Spleen (tissue), 11 donors: ENCODE results near the gene GCLM. TPM values are rescaled to one million over a fixed set of nuclear protein-coding genes. Genes with fewer than 3 reads are reported as not detected.
A peak's percentile ranks its signal among the peaks of the same experiment; 100 is the strongest.
"Not testable (repeated sequence)": the region's sequence is repeated elsewhere in the genome, so short reads cannot be mapped to it uniquely, and the experiment has no call there.

ENCODE experiments used
- DNase-seq: peaks from one replicate; pipeline ENCODE4 v3.0.0-alpha.2; 2020
- H3K27ac ChIP-seq, 8 donors: fragments of 200-600 bp; sonication (generic) in 7 of 8; 1 replicate in 4 of 8; 2 replicates in 4 of 8; pipeline versions ENCODE4 v1.5.0 to v1.8.0; 2016 to 2021; ENCODE audit warnings: inconsistent platforms in 4 of 8, mild to moderate bottlenecking in 4 of 8, moderate library complexity in 1 of 8
- H3K27me3 ChIP-seq, 7 donors: fragments of 200-600 bp; sonication (generic) in 6 of 7; replicated peaks in 1 of 7; 1 replicate in 4 of 7; 2 replicates in 3 of 7; pipeline versions ENCODE4 v1.5.0 to v1.8.0; 2016 to 2021; ENCODE audit warnings: inconsistent platforms in 3 of 7, mild to moderate bottlenecking in 1 of 7
- H3K36me3 ChIP-seq, 6 donors: fragments of 200-600 bp; sonication (generic) in 5 of 6; 1 replicate in 4 of 6; 2 replicates in 2 of 6; pipeline versions ENCODE4 v1.5.0 to v1.8.0; 2016 to 2021; ENCODE audit warnings: inconsistent platforms in 2 of 6
- H3K4me1 ChIP-seq, 6 donors: fragments of 200-600 bp; sonication (generic) in 5 of 6; 1 replicate in 3 of 6; 2 replicates in 3 of 6; pipeline versions ENCODE4 v1.5.0 to v1.8.0; 2016 to 2021; ENCODE audit warnings: inconsistent platforms in 3 of 6
- H3K4me3 ChIP-seq, 8 donors: fragments of 200-600 bp; sonication (generic) in 7 of 8; 1 replicate in 4 of 8; 2 replicates in 4 of 8; pipeline versions ENCODE4 v1.5.0 to v1.8.0; 2016 to 2021; ENCODE audit warnings: inconsistent platforms in 4 of 8, mild to moderate bottlenecking in 4 of 8, moderate library complexity in 2 of 8
- H3K9me3 ChIP-seq, 8 donors: fragments of 200-600 bp; sonication (generic) in 7 of 8; 1 replicate in 4 of 8; 2 replicates in 4 of 8; pipeline versions ENCODE4 v1.5.0 to v1.8.0; 2016 to 2021; ENCODE audit warnings: inconsistent platforms in 4 of 8
- CTCF ChIP-seq, 11 experiments: fragments of 200-600 bp in 7 of 11; fragments of 450-650 bp in 4 of 11; sonication (generic) in 4 of 11; IDR thresholded peaks in 8 of 11; conservative IDR thresholded peaks in 3 of 11; 1 replicate in 7 of 11; 2 replicates in 4 of 11; pipeline versions ENCODE4 v1.4.0 to v1.8.0; 2016 to 2021; ENCODE audit warnings: antibody characterized with exemption in 11 of 11, inconsistent platforms in 4 of 11, mild to moderate bottlenecking in 1 of 11
- POLR2A ChIP-seq, 3 donors: fragments of 450-650 bp; IDR thresholded peaks; one replicate each; pipeline ENCODE4 v1.5.1; 2017; ENCODE audit warnings: antibody characterized with exemption in 3 of 3, mild to moderate bottlenecking in 1 of 3
- POLR2AphosphoS5 ChIP-seq, 3 donors: sonication (generic); formaldehyde crosslinking; IDR thresholded peaks; one replicate each; pipeline ENCODE4 v1.5.1; 2017; ENCODE audit warnings: antibody characterized with exemption in 3 of 3
- WGBS, 5 donors: extraction: QIAGEN DNeasy Blood & Tissue Kit in 3 of 5; methylation state at CpG; one replicate each; pipeline versions ENCODE4 v1.1.5 to v1.1.7; 2013 to 2018; 5-methylcytosine and 5-hydroxymethylcytosine counted together
- intact Hi-C: fragments of 100-400 bp; cut with DNase I; formaldehyde crosslinking; loops from one replicate; pipeline ENCODE4 v1.15.0; 2023; ENCODE audit warnings: low total_unique reads
- polyA plus RNA-seq, 3 donors: library from polyadenylated mRNA; stranded (reverse); fragments of 200-250 nt; gene quantifications; one replicate each; pipeline ENCODE4 v1.2.1, GENCODE V29; 2013
- total RNA-seq, 7 donors: library from RNA; depleted of rRNA in 3 of 7; stranded (reverse); fragments of >200 nt in 3 of 7; fragmentation: NEBNext Ultra II Directional in 4 of 7; extraction: Animal tissue kit (Norgen Biotek cat#: 25700) in 4 of 7; gene quantifications; one replicate each; pipeline versions ENCODE4 v1.1.0 to v1.2.1, GENCODE V29; 2016 to 2021
- donor health status: healthy with polysubstance abuse.
- donor health status: DM: no; HTN: no; CAD: no; lungs with moderate emphysema.
- donor health status: DM: no; HTN: no; CAD: no.
- donor health status: Bipolar disorder and iron deficiency.
- donor health status: healthy.
- donor health status: DM: no; HTN: no; CAD: no.
- donor health status: DM: yes; HTN: yes; CAD: no.

GCLM gene
- total and polyA plus RNA-seq, 10 donors, result 3.6 to 23.3 (median 17.2) TPM

GRCh38 chr1:93853940-93854339, 55.3 kb downstream of the GCLM start:
- intact Hi-C loops, result no loop called here
- TF ChIP-seq POLR2A (IDR thresholded peaks at IDR 0.05) (no peak), CTCF (IDR thresholded peaks at IDR 0.05 in 8 of 11, conservative IDR thresholded peaks at IDR 0.05 in 3 of 11) (no peak), POLR2AphosphoS5 (IDR thresholded peaks at IDR 0.05) (no peak)
- peaks cover 0 to under 1% (median 0%) of the 10 kb centered on the region in 6 donors for H3K4me1 ChIP-seq
- peaks cover 0 to 18% (median 0%) of the 10 kb centered on the region in 7 donors for H3K27me3 ChIP-seq
- WGBS, 5 donors, result 93 to 99% (median 97%) methylated on average over 3 of the region's 3 CpGs
- DNase-seq, result no peak
- H3K9me3 ChIP-seq, result peaks cover 0 to 3% (median 0%) of the 10 kb centered on the region in 8 donors
- no peak overlapping the region for H3K4me3 ChIP-seq
- no peak overlapping the region for H3K27ac ChIP-seq
- H3K36me3 ChIP-seq, result no peaks in the 10 kb centered on the region

DNA sequence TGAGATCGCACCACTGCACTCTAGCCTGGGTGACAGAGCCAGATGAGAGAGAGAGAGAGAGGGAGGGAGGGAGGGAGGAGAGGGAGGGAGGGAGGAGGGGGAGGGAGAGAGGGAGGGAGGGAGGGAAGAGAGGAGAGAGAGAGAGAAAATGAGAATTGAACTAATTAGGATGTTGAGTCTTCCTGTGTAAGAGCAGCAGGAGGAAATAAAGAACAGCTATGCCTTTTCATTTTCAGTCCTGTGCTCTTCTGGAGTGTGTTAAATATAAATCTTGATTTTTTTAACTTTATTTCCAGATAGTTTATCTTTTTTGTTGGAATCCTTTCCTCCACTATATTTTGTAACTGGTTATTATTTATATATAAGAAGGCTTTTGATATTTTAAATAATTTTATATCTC, 57.4 kb downstream of the GCLM start:
- Histone ChIP-seq H3K4me3 (no peak overlapping the region), H3K27ac (no peak overlapping the region), H3K9me3 (peaks cover 0 to 3% (median 0%) of the 10 kb centered on the region in 8 donors), H3K36me3 (no peaks in the 10 kb centered on the region), H3K4me1 (peaks cover 0 to 12% (median 8%) of the 10 kb centered on the region in 6 donors), H3K27me3 (peaks cover 0 to 18% (median 0%) of the 10 kb centered on the region in 7 donors)
- no peak for DNase-seq
- intact Hi-C loops, result no loop called here
- 70 to 100% (median 83%) methylated on average over 1 of the region's 1 CpG; no CpG with 5 or more reads in 2 of the 5 donors for WGBS, 5 donors
- TF ChIP-seq POLR2A (IDR thresholded peaks at IDR 0.05), result no peak

GRCh38 chr1:93851327-93851712, 57.9 kb downstream of the GCLM start:
- intact Hi-C loops, result no loop called here
- peaks cover 0 to 3% (median 0%) of the 10 kb centered on the region in 8 donors for H3K9me3 ChIP-seq
- no peak for TF ChIP-seq POLR2AphosphoS5 (IDR thresholded peaks at IDR 0.05)
- no peak for TF ChIP-seq POLR2A (IDR thresholded peaks at IDR 0.05)
- no peak for TF ChIP-seq CTCF (IDR thresholded peaks at IDR 0.05 in 8 of 11, conservative IDR thresholded peaks at IDR 0.05 in 3 of 11)

DNA sequence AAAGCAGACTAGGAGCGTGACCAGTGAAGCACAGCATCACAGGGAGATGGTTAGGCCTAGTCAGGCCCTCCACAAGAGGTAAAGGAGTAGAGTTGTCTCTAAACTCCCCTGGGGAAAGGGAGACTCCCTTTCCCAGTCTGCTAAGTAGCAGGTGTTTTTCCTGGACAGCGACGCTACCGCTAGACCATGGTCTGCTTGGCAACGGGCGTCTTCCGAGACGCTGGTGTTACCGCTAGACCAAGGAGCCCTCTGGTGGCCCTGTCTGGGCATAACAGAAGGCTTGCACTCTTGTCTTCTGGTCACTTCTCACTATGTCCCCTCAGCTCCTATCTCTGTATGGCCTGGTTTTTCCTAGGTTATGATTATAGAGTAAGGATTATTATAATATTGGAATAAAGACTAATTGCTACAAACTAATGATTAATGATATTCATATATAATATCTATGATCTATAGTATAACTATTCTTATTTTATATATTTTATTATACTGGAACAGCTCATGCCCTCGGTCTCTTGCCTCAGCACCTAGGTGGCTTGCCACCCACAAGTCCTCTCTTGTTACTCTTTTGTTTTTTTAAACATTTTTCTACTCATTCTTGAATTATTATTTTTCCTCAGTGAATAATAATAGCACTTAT, 58.4 kb downstream of the GCLM start:
- peaks cover 0 to 16% (median 10%) of the 10 kb centered on the region in 6 donors for H3K4me1 ChIP-seq
- intact Hi-C loops, H3K36me3 ChIP-seq, H3K9me3 ChIP-seq, H3K27ac ChIP-seq: not testable (repeated sequence)
- peak in 10 of 11 experiments; percentile 39 to 79 (median 69) for TF ChIP-seq CTCF (IDR thresholded peaks at IDR 0.05 in 8 of 11, conservative IDR thresholded peaks at IDR 0.05 in 3 of 11)
- H3K27me3 ChIP-seq, result peaks cover 0 to 15% (median 0%) of the 10 kb centered on the region in 7 donors
- DNase-seq, result peak; percentile 87
- whole genome bisulfite sequencing, 5 donors, result 26 to 61% (median 47%) methylated on average over 10 of the region's 10 CpGs
- peak overlapping the region in 1 of 8 donors; percentile 45 for H3K4me3 ChIP-seq

More at GRCh38 chr1:93851327-93851712, 57.9 kb downstream of the GCLM start:
- Histone ChIP-seq H3K4me3 (no peak overlapping the region), H3K27me3 (peaks cover 0 to 18% (median 0%) of the 10 kb centered on the region in 7 donors), H3K36me3 (no peaks in the 10 kb centered on the region), H3K4me1 (peaks cover 0 to 12% (median 8%) of the 10 kb centered on the region in 6 donors), H3K27ac (no peak overlapping the region)
- DNase-seq, result no peak
